Measurements from ENCODE around the gene SELENBP1.

The SELENBP1 gene

GRCh38 chr1:151343587-151343986, 28.9 kb downstream of the SELENBP1 start:
- no peak for DNase-seq

DNA sequence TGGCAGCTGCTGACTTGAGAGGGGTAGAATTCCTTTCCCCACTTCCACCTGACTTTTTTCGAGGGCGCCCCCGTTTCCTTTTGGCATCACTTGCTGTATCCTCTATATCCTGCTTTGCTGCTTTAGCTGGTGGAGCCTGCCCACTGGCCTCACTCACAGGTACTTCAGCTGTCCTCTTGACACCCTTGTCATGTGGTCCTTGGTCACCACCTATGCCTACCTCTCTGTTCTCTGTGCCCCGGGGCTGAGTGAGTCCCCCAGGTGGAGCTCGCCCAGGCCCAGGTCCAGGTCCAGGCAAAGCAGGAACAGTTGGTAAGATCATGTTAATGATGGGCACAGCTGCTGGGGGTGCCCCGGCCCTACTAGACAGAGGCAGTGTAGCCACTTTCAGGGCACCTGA, 29.9 kb downstream of the SELENBP1 start:
- no peak for DNase-seq

DNA sequence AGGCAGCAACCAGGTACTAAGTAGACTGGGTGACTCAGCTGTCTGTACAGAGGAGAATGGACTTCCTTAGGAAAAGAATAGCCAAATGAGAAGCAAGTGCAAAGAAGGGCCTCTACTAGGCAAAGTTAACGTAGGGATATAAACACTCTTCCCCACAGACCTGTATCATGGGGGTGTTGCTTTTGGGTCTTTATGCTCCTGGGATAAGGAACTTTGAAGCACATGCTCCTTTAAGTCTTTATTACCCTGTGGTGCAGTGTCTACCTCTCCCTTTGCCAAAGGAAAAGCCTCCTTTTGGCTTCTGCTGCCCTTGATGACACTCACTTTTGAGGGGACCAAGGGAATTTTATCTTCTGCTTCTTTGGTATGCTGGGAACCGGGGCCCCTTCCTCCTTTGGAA, 30.5 kb downstream of the SELENBP1 start:
- DNase-seq: no peak

DNA sequence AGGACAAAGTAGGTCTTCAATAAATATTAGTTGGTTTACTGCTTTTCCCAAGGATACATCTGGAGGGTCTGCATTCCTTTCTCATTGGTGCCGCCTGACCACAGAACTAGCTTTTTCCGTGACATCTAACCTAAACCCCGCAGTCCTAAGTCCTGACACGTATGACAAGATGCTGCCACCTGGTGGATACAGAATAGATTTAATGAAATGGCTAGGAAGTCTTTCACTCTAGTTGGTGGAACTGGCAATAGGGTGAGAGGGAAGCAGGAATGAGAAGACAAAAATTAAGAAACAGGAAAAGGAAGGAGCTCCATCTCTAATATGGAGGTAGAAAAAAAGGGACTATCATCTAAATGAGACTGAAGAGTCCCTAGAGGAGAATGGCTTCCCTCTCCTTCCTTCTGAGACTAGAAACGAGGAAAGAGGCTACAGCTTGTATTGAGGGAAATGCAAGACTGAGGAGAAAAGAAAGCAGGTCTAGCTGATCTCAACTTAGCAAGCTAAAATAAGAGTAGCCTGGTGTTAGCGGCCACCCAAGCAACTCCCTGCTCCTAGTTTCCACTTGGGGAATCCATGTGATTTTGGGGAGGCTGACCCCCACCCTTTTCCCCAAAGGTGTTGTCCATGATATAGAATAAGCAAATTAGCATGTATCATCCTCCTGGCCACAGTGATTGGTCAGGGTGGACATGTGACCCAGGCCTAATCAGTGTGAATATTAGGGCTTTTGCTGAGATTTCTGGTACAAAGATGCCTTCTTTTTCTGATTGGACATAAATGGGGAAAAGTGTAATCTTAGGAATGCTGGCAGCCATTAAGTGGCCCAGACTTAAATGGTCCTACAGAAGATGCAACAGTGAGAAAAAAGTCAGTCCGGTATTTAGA, 31.4 kb downstream of the SELENBP1 start:
- peak; percentile 24 for DNase-seq

- DNase-seq: no peak
These were observed 35.9 kb downstream of the SELENBP1 start for GRCh38 chr1:151336556-151336955.

DNA sequence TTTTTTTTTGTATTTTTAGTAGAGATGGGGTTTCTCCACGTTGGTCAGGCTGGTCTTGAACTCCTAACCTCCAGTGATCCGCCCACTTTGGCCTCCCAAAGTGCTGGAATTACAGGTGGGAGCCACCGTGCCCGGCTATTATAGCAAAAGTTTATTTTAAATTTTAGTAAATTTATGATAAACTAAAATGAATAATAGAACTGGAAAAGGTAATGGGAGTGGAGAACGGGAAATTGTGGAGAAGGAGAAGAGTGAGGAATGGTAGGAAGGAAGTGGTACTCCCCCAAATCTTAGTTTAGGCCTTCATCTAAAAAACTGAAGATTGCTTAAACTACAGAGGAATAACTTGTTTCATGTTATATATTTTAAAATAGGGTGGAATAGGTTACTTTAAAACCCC, 37.7 kb downstream of the SELENBP1 start:
- no peak for DNase-seq

- no peak for DNase-seq
These were observed 44.4 kb downstream of the SELENBP1 start for GRCh38 chr1:151327903-151328674.

DNA sequence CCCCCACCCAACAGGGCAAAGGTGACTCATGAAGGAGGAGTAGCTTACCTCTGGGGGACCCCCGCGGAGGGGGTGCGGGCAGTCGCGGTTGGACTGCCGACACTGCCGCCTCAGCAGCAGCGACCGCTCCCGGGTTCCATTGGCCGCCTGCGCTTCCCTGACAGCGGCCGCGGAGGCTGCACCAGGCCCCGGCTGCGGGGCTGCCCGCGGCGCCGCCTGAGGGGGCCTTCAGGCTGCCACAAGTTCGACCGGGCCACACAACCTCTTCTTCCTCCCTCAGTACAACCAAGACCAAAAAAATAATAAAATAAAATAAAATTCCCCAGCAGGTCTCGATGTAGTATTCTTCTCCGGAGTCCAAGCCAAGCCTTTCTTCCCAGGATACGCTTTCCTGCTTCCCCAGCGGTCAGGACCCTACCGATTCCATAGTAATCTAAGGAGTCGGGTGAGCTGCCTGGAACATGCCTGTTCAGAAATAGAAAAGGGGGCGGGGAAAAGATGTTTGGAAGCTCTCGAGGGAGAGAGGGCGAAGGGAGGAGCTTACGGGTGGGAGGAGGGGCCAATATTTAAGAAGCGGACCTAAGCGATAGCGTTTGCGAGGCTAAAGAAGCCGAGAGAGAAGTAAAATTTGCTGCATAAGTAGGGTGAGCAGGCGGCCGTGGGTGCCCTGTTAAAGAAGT, 45.1 kb downstream of the SELENBP1 start, which contains the start of gene PI4KB:
Gene PI4KB (minus strand): TSS at position 194 of the 680 bp plus-strand sequence. CDS start 10,935 bp downstream, outside the sequence.
- peak; percentile 83 for DNase-seq

GRCh38 chr1:151326619-151327222, 45.8 kb downstream of the SELENBP1 start:
- peak; percentile 42 for DNase-seq

GRCh38 chr1:151325646-151326429, 46.7 kb downstream of the SELENBP1 start:
- DNase-seq: no peak

DNA sequence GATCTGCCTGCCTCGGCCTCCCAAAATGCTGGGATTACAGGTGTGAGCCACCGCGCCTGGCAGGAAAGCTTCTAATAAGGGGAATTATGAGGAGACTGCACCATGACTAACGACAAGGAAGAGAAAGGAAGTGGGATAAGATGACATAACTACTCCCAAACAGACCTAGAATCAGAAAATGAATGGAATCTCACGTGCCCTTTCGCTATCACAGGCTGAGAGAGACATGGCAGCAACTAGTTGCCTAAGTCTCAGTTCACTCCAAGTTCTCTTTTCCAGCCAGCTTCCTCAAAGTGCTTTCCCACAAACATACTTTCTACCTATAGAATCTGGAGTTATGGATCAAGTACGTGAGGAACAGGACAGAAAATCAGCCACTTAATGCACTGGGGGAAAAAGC, 47.3 kb downstream of the SELENBP1 start:
- no peak for DNase-seq

DNA sequence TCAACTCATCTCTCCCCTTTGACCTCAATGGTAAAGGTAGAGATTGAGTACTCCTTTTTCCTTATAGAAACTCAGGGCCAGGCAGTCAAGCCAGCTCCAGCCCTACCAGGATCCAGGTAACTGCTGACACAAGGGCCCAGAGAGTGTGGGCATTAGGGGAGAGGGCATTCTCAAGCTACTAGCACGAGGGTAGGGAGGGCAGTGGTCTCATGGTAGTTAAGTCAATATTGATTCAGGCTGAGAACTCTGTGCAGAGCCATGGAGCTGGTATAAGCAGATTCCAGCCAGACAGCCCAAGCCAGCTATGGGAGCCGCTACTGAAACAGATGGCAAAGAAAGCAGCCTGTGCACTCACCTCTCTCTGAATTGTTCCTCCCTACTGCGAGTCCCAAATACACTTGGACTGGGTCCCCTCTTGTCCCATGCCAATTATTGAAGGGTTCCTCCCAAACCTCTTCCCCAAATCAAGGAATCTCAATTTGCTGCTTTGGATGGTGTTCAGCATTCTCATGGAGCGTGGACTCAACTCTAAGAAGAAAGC, 48.0 kb downstream of the SELENBP1 start:
- no peak for DNase-seq

GRCh38 chr1:151318975-151319374, 53.5 kb downstream of the SELENBP1 start:
- DNase-seq: no peak

DNA sequence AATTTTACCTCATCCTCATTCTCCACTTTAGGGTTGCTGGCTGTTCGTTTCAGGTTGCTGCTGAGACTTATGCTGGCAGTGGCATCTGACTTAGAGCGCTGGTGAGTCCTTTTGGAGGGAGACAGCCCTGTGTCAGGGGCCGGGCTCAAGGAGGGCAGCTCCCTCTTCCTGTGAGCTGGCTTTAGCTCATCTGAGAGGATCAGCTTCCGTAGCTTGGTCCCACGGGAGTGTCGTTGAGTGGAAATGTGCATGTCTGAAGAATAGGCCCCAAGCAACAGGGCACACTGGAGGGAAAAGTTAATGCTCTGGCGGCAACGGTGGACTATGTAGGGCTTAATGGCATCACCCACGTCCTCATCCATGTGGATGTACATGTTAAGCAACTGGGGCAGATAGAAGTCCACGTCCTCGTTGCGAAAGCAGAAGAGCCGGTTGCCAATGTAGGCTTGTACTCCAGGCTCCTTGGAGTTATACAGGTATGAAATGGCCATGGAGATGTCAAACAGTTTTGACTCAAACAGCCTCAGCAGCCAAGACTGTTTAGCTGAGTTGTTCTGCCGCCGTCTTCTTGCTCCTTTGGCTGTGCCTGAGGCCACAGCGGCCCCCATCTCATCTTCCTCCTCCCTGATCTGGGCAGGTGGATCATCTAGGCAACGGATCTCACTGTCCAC, 56.8 kb downstream of the SELENBP1 start:
- no peak for DNase-seq
